Smooth muscle cell (in vitro differentiated cells): ENCODE measurements around the gene TBX1. TPM values are rescaled to one million over a fixed set of nuclear protein-coding genes. Genes with fewer than 3 reads are reported as not detected.
A peak's percentile ranks its signal among the peaks of the same experiment; 100 is the strongest.

Experiments
- DNase-seq: peaks from one replicate; lab custom pipeline; 2025; ENCODE audit not compliant: unreplicated experiment; lab: John Stamatoyannopoulos, UW
- H2AFZ ChIP-seq: fragments of 200-600 bp; sonication (generic); 2 replicates; pipeline ENCODE4 v1.6.0; 2016; ENCODE audit warnings: antibody characterized with exemption, low read depth, mild to moderate bottlenecking
- H3F3A ChIP-seq: fragments of 200-600 bp; sonication (generic); 2 replicates; pipeline ENCODE4 v1.6.0; 2017; ENCODE audit warnings: antibody characterized with exemption, low read depth
- H3K27ac ChIP-seq: fragments of 200-600 bp; sonication (generic); 2 replicates; pipeline ENCODE4 v1.5.1; 2016; ENCODE audit warnings: low read depth, mild to moderate bottlenecking
- H3K27me3 ChIP-seq: fragments of 200-600 bp; sonication (generic); 2 replicates; pipeline ENCODE4 v1.6.1; 2016; ENCODE audit warnings: low read depth, mild to moderate bottlenecking
- H3K36me3 ChIP-seq: fragments of 200-600 bp; sonication (generic); 2 replicates; pipeline ENCODE4 v1.5.1; 2016; ENCODE audit warnings: low read depth
- H3K4me1 ChIP-seq: fragments of 200-600 bp; sonication (generic); 2 replicates; pipeline ENCODE4 v1.5.1; 2016; ENCODE audit warnings: low read depth
- H3K4me2 ChIP-seq: fragments of 200-600 bp; sonication (generic); 2 replicates; pipeline ENCODE4 v1.6.0; 2016; ENCODE audit warnings: mild to moderate bottlenecking
- H3K4me3 ChIP-seq: fragments of 200-600 bp; sonication (generic); 2 replicates; pipeline ENCODE4 v1.5.1; 2016; ENCODE audit warnings: mild to moderate bottlenecking
- H3K79me2 ChIP-seq: fragments of 200-600 bp; sonication (generic); 2 replicates; pipeline ENCODE4 v1.6.0; 2016; ENCODE audit warnings: low read depth, mild to moderate bottlenecking
- H3K9ac ChIP-seq: fragments of 200-600 bp; sonication (generic); 2 replicates; pipeline ENCODE4 v1.6.0; 2016; ENCODE audit warnings: low read depth
- H3K9me3 ChIP-seq: fragments of 200-600 bp; sonication (generic); replicated peaks from 2 replicates; pipeline ENCODE4 v1.5.1; 2016; ENCODE audit warnings: low read depth
- H4K20me1 ChIP-seq: fragments of 200-600 bp; sonication (generic); 2 replicates; pipeline ENCODE4 v1.6.0; 2016; ENCODE audit warnings: low read depth
- WGBS: methylation state at CpG from one replicate; pipeline ENCODE4 v1.1.7; 2016; ENCODE audit warnings: low lambda C conversion rate; 5-methylcytosine and 5-hydroxymethylcytosine counted together
- polyA plus RNA-seq: library from polyadenylated mRNA; unstranded; fragments of >200 nt; fragmentation: Nextera tagmentation; extraction: Ambion mirVana; gene quantifications from 2 replicates; pipeline ENCODE4 v1.2.1, GENCODE V29; 2016
- total RNA-seq: library from RNA; depleted of rRNA; stranded (reverse); fragments of >200 nt; gene quantifications from 2 replicates; pipeline ENCODE4 v1.2.3, GENCODE V29; 2014
- TF ChIP-seq, protein P1 (sequence below): fragments of 200-600 bp; sonication (generic); IDR thresholded peaks from 2 replicates; pipeline ENCODE4 v1.5.1; 2017; ENCODE audit warnings: borderline replicate concordance, mild to moderate bottlenecking, antibody characterized with exemption; ENCODE audit not compliant: insufficient read depth, poor library complexity, severe bottlenecking

Gene TBX1
- total and polyA plus RNA-seq, 2 experiments from 2014 or later = not detected

DNA sequence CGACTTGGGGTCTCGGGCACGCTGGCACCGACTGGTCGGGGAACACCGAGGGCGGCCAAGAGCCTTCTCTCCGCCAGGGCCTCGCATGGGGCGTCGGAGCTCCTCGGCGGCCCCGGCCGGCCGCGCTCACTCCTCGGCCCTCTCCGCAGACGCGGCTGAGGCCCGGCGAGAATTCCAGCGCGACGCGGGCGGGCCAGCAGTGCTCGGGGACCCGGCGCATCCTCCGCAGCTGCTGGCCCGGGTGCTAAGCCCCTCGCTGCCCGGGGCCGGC is 5.6 kb downstream of the TBX1 start:
- Histone ChIP-seq H2AFZ (no peak overlapping the region), H3K27me3 (peaks cover 99% of the 10 kb centered on the region), H3K27ac (no peak overlapping the region), H3K9me3 (no peaks in the 10 kb centered on the region), H3K4me2 (peak overlapping the region; percentile 62), H3F3A (no peaks in the 10 kb centered on the region), H3K9ac (no peak overlapping the region), H3K4me1 (peaks cover 3% of the 10 kb centered on the region), H3K4me3 (no peak overlapping the region), H4K20me1 (no peaks in the 10 kb centered on the region), H3K79me2 (no peaks in the 10 kb centered on the region), H3K36me3 (no peaks in the 10 kb centered on the region)
- DNase-seq = no peak
- TF ChIP-seq, protein P1, sequence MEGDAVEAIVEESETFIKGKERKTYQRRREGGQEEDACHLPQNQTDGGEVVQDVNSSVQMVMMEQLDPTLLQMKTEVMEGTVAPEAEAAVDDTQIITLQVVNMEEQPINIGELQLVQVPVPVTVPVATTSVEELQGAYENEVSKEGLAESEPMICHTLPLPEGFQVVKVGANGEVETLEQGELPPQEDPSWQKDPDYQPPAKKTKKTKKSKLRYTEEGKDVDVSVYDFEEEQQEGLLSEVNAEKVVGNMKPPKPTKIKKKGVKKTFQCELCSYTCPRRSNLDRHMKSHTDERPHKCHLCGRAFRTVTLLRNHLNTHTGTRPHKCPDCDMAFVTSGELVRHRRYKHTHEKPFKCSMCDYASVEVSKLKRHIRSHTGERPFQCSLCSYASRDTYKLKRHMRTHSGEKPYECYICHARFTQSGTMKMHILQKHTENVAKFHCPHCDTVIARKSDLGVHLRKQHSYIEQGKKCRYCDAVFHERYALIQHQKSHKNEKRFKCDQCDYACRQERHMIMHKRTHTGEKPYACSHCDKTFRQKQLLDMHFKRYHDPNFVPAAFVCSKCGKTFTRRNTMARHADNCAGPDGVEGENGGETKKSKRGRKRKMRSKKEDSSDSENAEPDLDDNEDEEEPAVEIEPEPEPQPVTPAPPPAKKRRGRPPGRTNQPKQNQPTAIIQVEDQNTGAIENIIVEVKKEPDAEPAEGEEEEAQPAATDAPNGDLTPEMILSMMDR = no peak
- 3% methylated on average over 8 of the region's 36 CpGs for WGBS

DNA sequence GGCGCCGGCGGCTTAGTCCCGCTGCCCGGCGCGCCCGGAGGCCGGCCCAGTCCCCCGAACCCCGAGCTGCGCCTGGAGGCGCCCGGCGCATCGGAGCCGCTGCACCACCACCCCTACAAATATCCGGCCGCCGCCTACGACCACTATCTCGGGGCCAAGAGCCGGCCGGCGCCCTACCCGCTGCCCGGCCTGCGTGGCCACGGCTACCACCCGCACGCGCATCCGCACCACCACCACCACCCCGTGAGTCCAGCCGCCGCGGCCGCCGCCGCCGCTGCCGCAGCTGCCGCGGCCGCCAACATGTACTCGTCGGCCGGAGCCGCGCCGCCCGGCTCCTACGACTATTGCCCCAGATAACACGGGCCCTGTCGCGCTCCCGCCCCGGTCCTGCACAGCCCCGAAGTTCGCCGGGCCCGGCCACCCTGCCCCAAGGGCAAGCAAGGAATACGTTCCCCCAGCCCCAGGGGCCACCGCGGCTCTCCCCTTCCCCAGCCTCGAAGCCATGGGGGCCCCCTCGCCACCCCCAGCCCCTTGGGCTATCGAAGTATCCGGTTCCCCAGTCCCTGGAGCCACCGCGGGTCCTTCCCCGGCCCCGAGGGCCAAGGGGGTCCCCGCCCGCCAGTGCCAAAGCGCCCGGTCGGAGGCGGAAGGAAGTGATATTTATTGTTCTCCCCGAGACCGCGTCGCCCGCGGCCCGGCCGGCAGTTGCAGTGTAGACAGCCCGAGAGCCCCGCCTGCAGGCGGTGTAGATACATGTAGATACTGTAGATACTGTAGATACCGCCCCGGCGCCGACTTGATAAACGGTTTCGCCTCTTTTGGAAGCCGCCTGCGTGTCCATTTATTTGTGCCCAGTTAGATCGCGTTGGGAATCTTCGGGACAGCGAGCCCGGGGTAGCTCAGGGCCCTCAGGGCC is 6.2 kb downstream of the TBX1 start:
- Histone ChIP-seq H3K36me3 (no peaks in the 10 kb centered on the region), H3K27ac (no peak overlapping the region), H3K9ac (no peak overlapping the region), H3K9me3 (no peaks in the 10 kb centered on the region), H3K27me3 (peaks cover 99% of the 10 kb centered on the region), H3K79me2 (no peaks in the 10 kb centered on the region), H3K4me3 (peak overlapping the region; percentile 10), H3F3A (no peaks in the 10 kb centered on the region), H3K4me1 (no peaks in the 10 kb centered on the region), H4K20me1 (no peaks in the 10 kb centered on the region), H3K4me2 (peak overlapping the region; percentile 62), H2AFZ (no peak overlapping the region)
- TF ChIP-seq, protein P1 = peak; percentile 13
- WGBS = 6% methylated on average over 67 of the region's 103 CpGs
- no peak for DNase-seq

DNA sequence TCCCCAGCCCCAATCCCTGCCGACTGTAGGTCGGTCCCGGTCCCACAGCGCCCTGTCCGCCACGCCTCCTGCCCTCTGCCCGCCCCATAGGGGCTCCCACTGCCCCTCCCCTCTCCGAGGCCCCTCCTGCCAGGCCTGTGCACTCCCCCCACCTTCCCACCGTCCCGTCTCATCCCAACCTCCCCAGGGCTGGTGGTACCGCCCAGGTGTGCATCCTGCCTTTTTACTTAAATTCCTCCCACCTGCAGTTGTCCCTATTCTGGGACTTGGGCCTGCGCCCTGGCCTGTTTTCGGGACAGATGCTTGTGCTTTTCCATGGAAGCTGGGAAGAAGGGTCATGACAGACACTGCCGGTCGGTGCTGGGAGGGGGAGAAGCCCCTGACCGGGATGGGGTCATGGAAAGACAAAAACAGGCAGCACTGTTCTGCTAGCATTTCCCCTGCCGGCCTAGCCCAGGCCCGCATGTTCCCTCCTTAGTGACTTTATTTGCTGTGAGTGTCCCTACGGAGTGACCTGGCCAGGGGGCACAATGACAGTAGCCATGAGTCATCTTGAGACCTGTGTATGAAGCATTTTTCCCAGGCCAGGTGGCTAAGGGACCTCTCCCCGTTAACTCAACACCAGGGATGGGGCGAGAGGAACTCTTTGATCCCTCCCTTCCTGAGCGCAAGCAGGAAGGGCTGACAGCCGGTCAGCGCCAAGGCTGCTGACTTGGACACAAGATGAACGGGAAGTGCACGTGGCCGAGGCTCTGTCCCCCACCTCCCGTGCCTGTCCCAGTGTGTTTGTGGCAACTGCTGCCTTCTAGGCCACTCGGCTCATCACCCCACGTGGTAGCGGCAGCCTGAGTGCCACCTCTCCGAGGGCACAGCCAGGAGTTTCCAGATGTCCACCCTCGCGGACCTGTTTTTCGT is 7.1 kb downstream of the TBX1 start:
- Histone ChIP-seq H3K9ac (no peak overlapping the region), H3K27me3 (peaks cover 99% of the 10 kb centered on the region)

More for the DNA sequence above, 7.1 kb downstream of the TBX1 start:
- TF ChIP-seq, protein P1 = no peak
- Histone ChIP-seq H3K4me2 (no peak overlapping the region), H4K20me1 (no peaks in the 10 kb centered on the region), H3K27ac (no peak overlapping the region), H3K4me3 (no peak overlapping the region), H3F3A (no peaks in the 10 kb centered on the region), H3K36me3 (no peaks in the 10 kb centered on the region), H3K4me1 (no peaks in the 10 kb centered on the region), H2AFZ (no peak overlapping the region), H3K79me2 (no peaks in the 10 kb centered on the region), H3K9me3 (no peaks in the 10 kb centered on the region)
- WGBS = 35% methylated on average over 26 of the region's 35 CpGs
- DNase-seq = no peak
